OCI-LY3 (cell line): ENCODE measurements around the gene ADAMTS10.

Source experiments
- H2AFZ ChIP-seq: fragments of 200-600, 300-600 bp; shearing (Covaris generic); 2 replicates; pipeline ENCODE4 v1.6.0; 2014; ENCODE audit warnings: antibody characterized with exemption, low read depth, low read length
- H3K27ac ChIP-seq: fragments of 200-600, 300-600 bp; sonication (generic); 2 replicates; pipeline ENCODE4 v1.5.1; 2014; ENCODE audit warnings: mild to moderate bottlenecking, low read length, moderate library complexity, mixed read lengths
- H3K27me3 ChIP-seq: fragments of 200-600, 300-600 bp; sonication (generic); 2 replicates; pipeline ENCODE4 v1.6.1; 2014; ENCODE audit warnings: low read depth, low read length, mixed read lengths
- H3K36me3 ChIP-seq: fragments of 200-600, 300-600 bp; sonication (generic); replicated peaks from 2 replicates; pipeline ENCODE3; 2014; ENCODE audit warnings: low read depth, low read length, mixed read lengths
- H3K4me1 ChIP-seq: fragments of 300-600, 200-600 bp; sonication (generic); 2 replicates; pipeline ENCODE4 v1.6.1; 2014; ENCODE audit warnings: low read length, mixed read lengths
- H3K4me2 ChIP-seq: fragments of 200-600, 300-600 bp; sonication (generic); 2 replicates; pipeline ENCODE4 v1.6.1; 2014; ENCODE audit warnings: low read length, mixed read lengths
- H3K4me3 ChIP-seq: fragments of 300-600, 200-600 bp; sonication (generic); 2 replicates; pipeline ENCODE4 v1.5.1; 2014; ENCODE audit warnings: antibody characterized with exemption, mild to moderate bottlenecking, low read length, moderate library complexity
- H3K79me2 ChIP-seq: fragments of 300-600, 200-600 bp; shearing (Covaris generic); 2 replicates; pipeline ENCODE4 v1.6.1; 2014; ENCODE audit warnings: mild to moderate bottlenecking, low read length, mixed read lengths
- H3K9ac ChIP-seq: fragments of 300-600, 200-600 bp; shearing (Covaris generic); 2 replicates; pipeline ENCODE4 v1.6.0; 2014; ENCODE audit warnings: mild to moderate bottlenecking, low read length, moderate library complexity
- H3K9me3 ChIP-seq: fragments of 200-600, 300-600 bp; shearing (Covaris generic); 2 replicates; pipeline ENCODE4 v1.6.1; 2014; ENCODE audit warnings: low read length, mixed read lengths; ENCODE audit not compliant: insufficient read depth
- H4K20me1 ChIP-seq: fragments of 200-600, 300-600 bp; sonication (generic); 2 replicates; pipeline ENCODE4 v1.6.1; 2016; ENCODE audit warnings: low read length, mixed read lengths; ENCODE audit not compliant: insufficient read depth
- EZH2phosphoT487 ChIP-seq: fragments of 200-600 bp; shearing (Covaris generic); IDR thresholded peaks from 2 replicates; pipeline ENCODE4 v1.6.1; 2018; ENCODE audit warnings: antibody characterized with exemption, mixed run types, low read depth
- TF ChIP-seq, protein P1 (sequence below): fragments of 200-600, 300-600 bp; sonication (generic); IDR thresholded peaks from 2 replicates; pipeline ENCODE4 v1.5.1; 2014; ENCODE audit warnings: antibody characterized with exemption, low read length, low read depth

ADAMTS10 gene

DNA sequence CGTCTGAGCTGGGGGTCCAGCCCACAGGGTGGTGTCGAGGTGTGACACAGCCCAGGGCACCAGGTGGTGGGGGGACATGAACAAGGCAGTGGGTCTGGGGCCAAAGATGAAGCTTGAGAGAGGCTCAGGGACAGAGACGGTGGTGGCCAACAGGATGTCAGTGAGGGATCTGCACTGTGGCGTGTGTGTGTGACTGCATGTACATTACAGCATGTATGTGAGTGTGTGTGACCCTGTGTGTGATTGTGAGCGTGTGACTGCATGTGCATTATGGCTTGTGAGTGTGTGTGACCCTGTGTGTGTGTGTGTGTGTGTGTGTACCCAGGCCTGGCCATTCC lies 1.6 kb downstream of the ADAMTS10 start:
- Histone ChIP-seq H3K9me3 (no peaks in the 10 kb centered on the region; the same call in 1 of the 2 replicates), H3K9ac (no peak overlapping the region), H3K27ac (no peak overlapping the region), H4K20me1 (no peaks in the 10 kb centered on the region), H3K4me3 (no peak overlapping the region), H3K4me1 (no peaks in the 10 kb centered on the region), H3K79me2 (no peaks in the 10 kb centered on the region), H3K4me2 (no peak overlapping the region), H2AFZ (no peak overlapping the region), H3K27me3 (no peaks in the 10 kb centered on the region), H3K36me3 (no peaks in the 10 kb centered on the region)
- TF ChIP-seq EZH2phosphoT487: no peak
- TF ChIP-seq, protein P1, sequence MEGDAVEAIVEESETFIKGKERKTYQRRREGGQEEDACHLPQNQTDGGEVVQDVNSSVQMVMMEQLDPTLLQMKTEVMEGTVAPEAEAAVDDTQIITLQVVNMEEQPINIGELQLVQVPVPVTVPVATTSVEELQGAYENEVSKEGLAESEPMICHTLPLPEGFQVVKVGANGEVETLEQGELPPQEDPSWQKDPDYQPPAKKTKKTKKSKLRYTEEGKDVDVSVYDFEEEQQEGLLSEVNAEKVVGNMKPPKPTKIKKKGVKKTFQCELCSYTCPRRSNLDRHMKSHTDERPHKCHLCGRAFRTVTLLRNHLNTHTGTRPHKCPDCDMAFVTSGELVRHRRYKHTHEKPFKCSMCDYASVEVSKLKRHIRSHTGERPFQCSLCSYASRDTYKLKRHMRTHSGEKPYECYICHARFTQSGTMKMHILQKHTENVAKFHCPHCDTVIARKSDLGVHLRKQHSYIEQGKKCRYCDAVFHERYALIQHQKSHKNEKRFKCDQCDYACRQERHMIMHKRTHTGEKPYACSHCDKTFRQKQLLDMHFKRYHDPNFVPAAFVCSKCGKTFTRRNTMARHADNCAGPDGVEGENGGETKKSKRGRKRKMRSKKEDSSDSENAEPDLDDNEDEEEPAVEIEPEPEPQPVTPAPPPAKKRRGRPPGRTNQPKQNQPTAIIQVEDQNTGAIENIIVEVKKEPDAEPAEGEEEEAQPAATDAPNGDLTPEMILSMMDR: no peak

DNA sequence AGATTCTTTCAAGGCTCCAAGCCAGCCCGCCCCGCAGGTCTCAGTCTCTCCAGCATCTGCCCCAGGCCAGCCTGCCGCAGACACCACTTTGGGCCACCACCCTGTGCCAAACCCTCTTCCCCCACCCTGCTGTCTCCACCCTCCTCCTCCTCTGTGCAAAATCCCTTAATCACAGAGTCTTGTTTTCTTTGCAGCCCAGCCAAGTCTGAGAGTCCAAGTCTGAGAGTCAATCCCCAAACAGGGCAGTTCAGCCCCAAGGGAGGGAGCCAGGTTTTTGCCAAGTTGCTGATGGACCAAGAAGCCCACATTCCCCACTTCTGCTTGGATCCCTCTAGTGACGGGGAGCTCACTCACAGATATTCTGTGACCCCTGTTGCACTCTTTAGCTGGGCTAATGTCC lies 3.1 kb downstream of the ADAMTS10 start:
- H3K27ac ChIP-seq: no peak overlapping the region
- H3K4me2 ChIP-seq: no peak overlapping the region
- no peaks in the 10 kb centered on the region for H3K4me1 ChIP-seq
- H3K9ac ChIP-seq: no peak overlapping the region
- no peaks in the 10 kb centered on the region for H3K79me2 ChIP-seq
- no peak for TF ChIP-seq EZH2phosphoT487
- TF ChIP-seq, protein P1: no peak
- no peaks in the 10 kb centered on the region for H4K20me1 ChIP-seq
- H3K36me3 ChIP-seq: no peaks in the 10 kb centered on the region
- H3K4me3 ChIP-seq: no peak overlapping the region
- H2AFZ ChIP-seq: no peak overlapping the region
- no peaks in the 10 kb centered on the region for H3K27me3 ChIP-seq
- H3K9me3 ChIP-seq: no peaks in the 10 kb centered on the region; the same call in 1 of the 2 replicates

DNA sequence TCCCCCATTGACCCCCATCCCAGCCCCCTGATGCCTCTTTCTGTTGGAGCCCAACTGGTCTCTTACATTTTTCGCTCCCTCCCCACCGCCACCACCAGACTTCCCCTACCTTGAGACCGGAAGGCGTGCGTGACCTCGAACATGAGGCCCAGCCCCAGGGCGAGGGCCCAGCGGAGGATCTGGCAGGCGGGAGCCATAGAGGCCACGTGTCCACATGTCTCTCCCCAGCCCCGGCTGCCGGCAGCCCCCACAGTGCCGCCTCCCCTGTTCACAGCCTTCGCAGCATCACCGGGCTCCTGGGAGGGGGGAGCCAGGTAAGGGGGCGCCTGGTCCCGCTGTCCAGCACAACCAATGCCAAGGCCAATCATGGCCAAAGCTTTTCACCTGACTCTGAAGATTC lies 5.0 kb downstream of the ADAMTS10 start:
- no peaks in the 10 kb centered on the region for H4K20me1 ChIP-seq
- H3K36me3 ChIP-seq: no peaks in the 10 kb centered on the region
- H3K4me3 ChIP-seq: no peak overlapping the region
- H3K27ac ChIP-seq: no peak overlapping the region
- no peaks in the 10 kb centered on the region for H3K79me2 ChIP-seq
- no peaks in the 10 kb centered on the region for H3K27me3 ChIP-seq
- no peak for TF ChIP-seq EZH2phosphoT487
- no peaks in the 10 kb centered on the region for H3K4me1 ChIP-seq
- H3K9ac ChIP-seq: no peak overlapping the region
- no peaks in the 10 kb centered on the region; the same call in 1 of the 2 replicates for H3K9me3 ChIP-seq
- no peak overlapping the region for H3K4me2 ChIP-seq
- no peak overlapping the region for H2AFZ ChIP-seq

DNA sequence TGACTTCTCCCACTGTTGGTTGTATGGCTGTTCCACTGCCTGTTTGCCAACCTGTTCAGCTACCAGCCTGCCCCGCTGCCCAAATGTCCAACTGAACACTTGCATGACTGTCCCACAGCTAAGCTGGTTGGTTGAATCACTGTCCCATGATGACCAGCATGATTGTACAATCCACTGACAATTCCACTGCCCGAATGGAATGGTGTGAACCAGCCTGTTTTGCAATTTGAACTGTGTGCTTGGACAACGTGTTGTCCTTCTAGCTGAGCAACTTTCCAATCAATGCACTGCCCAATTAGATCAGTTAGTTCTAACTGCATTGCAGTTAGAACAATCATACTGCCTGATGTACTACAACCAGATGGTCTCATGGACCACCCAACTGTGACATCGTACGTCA lies 8.7 kb downstream of the ADAMTS10 start:
- H3K4me2 ChIP-seq: no peak overlapping the region
- H3K9me3 ChIP-seq: no peaks in the 10 kb centered on the region; the same call in 1 of the 2 replicates
- no peak for TF ChIP-seq EZH2phosphoT487
- TF ChIP-seq, protein P1: no peak
- H3K4me3 ChIP-seq: no peak overlapping the region
- no peak overlapping the region for H2AFZ ChIP-seq
- H3K4me1 ChIP-seq: peaks cover 7% of the 10 kb centered on the region; the same call in 1 of the 2 replicates
- H4K20me1 ChIP-seq: no peaks in the 10 kb centered on the region
- no peaks in the 10 kb centered on the region for H3K27me3 ChIP-seq
- no peaks in the 10 kb centered on the region for H3K79me2 ChIP-seq
- H3K36me3 ChIP-seq: no peaks in the 10 kb centered on the region
- H3K9ac ChIP-seq: no peak overlapping the region
- H3K27ac ChIP-seq: no peak overlapping the region

DNA sequence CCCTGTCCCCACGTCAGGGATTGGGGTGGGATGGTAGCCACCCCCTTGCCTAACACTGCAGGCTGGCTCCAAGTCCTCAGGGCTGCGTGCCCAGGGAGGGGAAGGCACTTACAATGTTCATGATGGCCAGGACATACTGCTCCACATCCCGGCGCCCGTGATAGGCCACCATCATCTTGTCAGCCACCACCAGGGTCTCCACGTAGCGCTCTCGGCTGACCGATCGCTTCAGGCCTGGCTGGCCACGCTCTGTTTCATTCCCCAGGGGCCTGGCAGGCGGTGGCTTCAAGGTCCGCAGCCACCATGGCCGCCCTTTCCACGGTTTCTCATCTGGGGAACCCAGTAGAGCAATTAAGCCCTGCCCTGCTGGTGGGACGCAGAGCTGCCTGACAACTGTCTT lies 9.7 kb downstream of the ADAMTS10 start:
- Histone ChIP-seq H2AFZ (no peak overlapping the region), H3K9me3 (no peaks in the 10 kb centered on the region; the same call in 1 of the 2 replicates), H3K79me2 (no peaks in the 10 kb centered on the region), H3K4me3 (no peak overlapping the region), H3K9ac (no peak overlapping the region), H3K4me1 (peaks cover 7% of the 10 kb centered on the region; the same call in 1 of the 2 replicates), H3K27ac (no peak overlapping the region), H3K4me2 (no peak overlapping the region), H4K20me1 (no peaks in the 10 kb centered on the region), H3K27me3 (no peaks in the 10 kb centered on the region), H3K36me3 (no peaks in the 10 kb centered on the region)
- TF ChIP-seq, protein P1: no peak
- no peak for TF ChIP-seq EZH2phosphoT487
